AG09309 (cell line): ENCODE measurements around the gene ZMIZ1.

Experiments
- DNase-seq: peaks from one replicate; pipeline ENCODE4 v3.0.0-alpha.2; 2010; ENCODE audit warnings: low read depth
- H3K4me3 ChIP-seq: 2 replicates; pipeline ENCODE4 v1.5.1; 2011; ENCODE audit warnings: mild to moderate bottlenecking, low read depth, low read length, moderate library complexity; ENCODE audit not compliant: control insufficient read depth
- TF ChIP-seq, protein P1 (sequence below): IDR thresholded peaks from 2 replicates; pipeline ENCODE4 v1.5.1; 2011; ENCODE audit warnings: mild to moderate bottlenecking, low read depth, low read length, inconsistent platforms; ENCODE audit not compliant: insufficient read depth, control insufficient read depth; ENCODE audit errors: missing control alignments

ZMIZ1 gene

DNA sequence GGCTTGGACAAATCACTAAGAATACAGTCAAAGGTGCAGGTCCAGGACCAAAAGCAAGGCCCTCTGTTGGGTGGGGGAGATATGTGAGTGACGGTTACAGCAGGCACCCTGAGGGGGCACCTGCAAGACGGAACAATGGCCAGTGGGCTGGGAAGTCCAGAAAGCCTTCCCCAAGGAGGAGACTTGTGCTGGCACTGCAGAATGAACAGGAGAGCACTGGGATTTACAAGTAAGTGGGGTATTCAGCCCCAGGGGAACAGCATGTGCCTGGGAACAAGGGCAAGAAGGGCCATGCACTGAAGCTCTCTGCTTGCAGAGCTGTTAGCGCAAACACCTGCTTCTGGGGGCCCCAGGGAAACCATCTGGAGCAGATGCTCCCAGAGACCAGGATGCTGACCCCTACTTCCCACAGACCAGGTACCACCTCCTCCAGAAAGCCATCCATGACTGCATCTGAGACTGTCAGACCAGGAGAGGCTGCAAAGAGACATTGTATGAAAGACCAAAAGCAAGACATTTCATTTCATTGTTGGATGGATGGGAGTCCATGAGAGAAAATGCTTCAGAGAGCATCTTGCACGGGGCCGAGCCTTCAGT, 24.6 kb upstream of the ZMIZ1 start:
- DNase-seq: no peak
- H3K4me3 ChIP-seq: no peak overlapping the region
- TF ChIP-seq, protein P1, sequence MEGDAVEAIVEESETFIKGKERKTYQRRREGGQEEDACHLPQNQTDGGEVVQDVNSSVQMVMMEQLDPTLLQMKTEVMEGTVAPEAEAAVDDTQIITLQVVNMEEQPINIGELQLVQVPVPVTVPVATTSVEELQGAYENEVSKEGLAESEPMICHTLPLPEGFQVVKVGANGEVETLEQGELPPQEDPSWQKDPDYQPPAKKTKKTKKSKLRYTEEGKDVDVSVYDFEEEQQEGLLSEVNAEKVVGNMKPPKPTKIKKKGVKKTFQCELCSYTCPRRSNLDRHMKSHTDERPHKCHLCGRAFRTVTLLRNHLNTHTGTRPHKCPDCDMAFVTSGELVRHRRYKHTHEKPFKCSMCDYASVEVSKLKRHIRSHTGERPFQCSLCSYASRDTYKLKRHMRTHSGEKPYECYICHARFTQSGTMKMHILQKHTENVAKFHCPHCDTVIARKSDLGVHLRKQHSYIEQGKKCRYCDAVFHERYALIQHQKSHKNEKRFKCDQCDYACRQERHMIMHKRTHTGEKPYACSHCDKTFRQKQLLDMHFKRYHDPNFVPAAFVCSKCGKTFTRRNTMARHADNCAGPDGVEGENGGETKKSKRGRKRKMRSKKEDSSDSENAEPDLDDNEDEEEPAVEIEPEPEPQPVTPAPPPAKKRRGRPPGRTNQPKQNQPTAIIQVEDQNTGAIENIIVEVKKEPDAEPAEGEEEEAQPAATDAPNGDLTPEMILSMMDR: no peak

DNA sequence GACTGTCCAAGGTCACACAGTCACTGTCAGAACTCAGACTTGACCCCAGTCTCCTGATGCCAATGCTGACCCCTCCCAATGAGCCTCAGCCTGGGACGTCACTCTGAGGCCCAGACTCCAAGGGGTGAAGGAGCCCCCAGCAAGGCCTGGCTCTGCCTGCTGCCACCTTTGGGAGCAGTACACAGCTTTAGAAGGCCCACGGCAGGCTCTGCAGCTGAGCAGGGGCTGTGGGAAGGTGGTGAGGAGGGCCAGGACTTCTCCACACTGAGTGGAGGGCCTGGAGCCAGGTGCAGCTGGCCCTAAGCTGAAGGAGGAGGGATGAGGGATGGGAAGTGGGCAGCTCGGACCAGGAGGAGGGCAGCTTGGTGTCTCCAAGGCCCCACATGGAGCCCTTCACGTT, 23.9 kb upstream of the ZMIZ1 start:
- H3K4me3 ChIP-seq: no peak overlapping the region
- DNase-seq: no peak
- TF ChIP-seq, protein P1: no peak

DNA sequence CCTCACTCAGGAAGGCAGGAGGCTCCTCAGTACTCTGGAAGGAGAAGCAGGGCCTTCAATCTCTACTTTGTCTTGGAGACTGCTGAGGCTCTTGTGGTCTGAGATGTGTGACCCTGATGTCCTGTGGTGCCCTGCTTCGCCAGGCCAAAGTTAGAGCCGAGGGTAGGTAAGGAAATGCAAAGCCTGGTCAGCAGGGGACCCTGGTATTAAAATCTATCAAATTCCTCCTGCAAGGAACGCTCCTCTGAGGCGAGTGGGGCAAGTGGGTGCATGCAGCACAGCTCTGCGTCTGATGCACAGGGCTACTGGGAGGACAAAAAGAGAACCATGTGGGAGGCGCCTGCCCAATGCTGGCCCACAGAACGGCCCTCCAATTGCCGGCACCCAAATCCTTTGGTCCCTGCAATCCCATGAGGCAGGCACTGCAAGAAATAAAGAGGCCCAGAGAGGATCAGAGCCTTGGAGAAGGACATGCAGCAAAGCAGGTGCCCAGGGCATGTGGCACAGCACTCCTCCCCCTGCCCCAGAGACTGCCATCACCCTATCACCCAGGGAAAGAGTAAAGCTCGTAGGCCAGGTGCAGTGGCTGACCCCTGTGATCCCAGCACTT, 23.1 kb upstream of the ZMIZ1 start:
- DNase-seq: no peak
- TF ChIP-seq, protein P1: no peak
- H3K4me3 ChIP-seq: no peak overlapping the region

DNA sequence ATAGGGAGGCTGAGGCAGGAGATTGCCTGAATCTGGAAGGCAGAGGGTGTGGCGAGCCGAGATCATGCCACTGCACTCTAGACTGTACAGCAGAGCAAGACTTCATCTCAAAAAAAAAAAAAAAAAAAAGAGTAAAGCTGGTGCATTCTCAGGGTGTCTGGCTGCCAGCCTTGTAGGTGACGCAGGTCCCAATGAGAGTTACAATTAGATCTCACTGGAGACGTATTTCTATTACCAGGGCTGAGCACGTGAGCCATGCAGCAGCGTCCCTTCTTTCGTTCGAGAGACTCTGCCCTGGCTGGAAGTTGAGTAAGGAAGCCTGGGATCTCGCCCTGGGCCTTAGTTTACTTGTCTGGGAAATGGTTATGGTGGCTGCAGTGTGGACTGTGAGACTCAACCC, 22.4 kb upstream of the ZMIZ1 start:
- no peak for DNase-seq
- H3K4me3 ChIP-seq: no peak overlapping the region
- TF ChIP-seq, protein P1: no peak

DNA sequence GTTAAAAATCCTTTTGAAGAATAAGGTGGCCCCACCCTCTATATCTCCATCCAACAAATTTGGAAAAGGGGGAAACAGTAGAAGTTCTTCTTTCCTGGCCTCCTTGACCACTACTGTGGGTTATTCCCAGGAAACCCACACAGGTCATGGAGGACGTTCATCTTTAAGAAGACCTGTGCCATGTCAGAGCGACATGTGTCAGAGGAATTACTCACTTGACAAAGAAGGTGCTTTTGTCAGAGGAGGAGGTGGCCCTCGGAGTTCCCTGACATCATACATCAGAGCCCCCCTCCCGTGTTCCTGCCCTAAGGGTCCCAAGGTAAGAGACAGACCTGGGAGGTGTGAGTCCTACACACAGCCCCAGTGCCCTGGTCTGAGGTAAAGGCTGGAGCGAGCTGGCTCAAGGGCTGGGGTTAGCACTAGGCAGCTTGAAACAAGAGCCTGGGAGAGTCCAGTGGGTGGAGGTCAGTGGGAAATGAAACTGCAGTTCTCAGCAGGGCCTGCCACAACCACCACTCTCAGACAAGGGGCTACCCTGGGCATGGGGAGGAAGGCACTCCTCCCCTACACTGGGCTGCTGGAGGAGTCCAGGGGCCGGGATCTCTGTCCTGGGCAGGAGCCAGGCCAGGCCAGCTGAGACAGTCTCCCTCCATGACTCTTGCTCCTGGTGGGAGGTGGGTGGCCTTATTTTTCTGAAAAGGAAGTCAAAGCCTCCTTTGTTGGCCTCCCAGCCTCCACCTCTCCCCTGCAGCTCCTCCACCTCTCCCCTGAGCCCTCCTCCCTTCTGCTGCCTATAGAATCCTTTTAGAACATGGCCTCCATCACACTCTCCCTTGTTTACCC, 21.8 kb upstream of the ZMIZ1 start:
- TF ChIP-seq, protein P1: no peak
- H3K4me3 ChIP-seq: no peak overlapping the region
- no peak for DNase-seq

DNA sequence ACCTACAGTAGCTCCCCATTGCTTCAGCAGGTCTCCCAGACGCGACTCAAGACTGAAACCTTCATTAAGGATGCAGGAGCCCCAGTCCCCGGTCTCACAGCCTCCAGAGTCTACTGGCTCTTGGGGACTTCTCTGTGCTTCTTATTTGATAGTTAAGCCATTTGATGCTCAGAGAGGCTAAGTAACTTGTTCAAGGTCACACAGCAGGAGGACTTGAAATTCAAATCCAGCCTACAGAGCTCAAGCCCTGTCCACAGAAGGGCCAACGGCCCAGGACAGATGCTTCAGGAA, 21.2 kb upstream of the ZMIZ1 start:
- H3K4me3 ChIP-seq: no peak overlapping the region
- DNase-seq: no peak
- TF ChIP-seq, protein P1: no peak
